Esophagus squamous epithelium (tissue), 5 donors: ENCODE data around the gene C1QL3. TPM values are rescaled to one million over a fixed set of nuclear protein-coding genes. Genes with fewer than 3 reads are reported as not detected.

ENCODE experiments used
- DNase-seq: peaks from one replicate; lab custom pipeline; 2025; lab: John Stamatoyannopoulos, UW
- H3K27ac ChIP-seq, 4 donors: fragments of 200-600 bp; sonication (generic); one replicate each; pipeline ENCODE4 v1.5.1; 2016 to 2019; ENCODE audit warnings: mild to moderate bottlenecking in 1 of 4
- H3K27me3 ChIP-seq, 4 donors: fragments of 200-600 bp; sonication (generic); 1 replicate in 3 of 4; 2 replicates in 1 of 4; pipeline versions ENCODE4 v1.5.1 to v1.6.0; 2017 to 2021; ENCODE audit warnings: antibody characterized with exemption in 1 of 4
- H3K36me3 ChIP-seq, 3 donors: fragments of 200-600 bp; sonication (generic); one replicate each; pipeline ENCODE4 v1.5.1; 2016 to 2019
- H3K4me1 ChIP-seq, 3 donors: fragments of 200-600 bp; sonication (generic); one replicate each; pipeline ENCODE4 v1.5.1; 2017 to 2019
- H3K4me3 ChIP-seq, 4 donors: fragments of 200-600 bp; sonication (generic); 1 replicate in 3 of 4; 2 replicates in 1 of 4; pipeline ENCODE4 v1.5.1; 2016 to 2019; ENCODE audit warnings: mild to moderate bottlenecking in 2 of 4, moderate library complexity in 1 of 4
- H3K9me3 ChIP-seq, 3 donors: fragments of 200-600 bp; sonication (generic); one replicate each; pipeline ENCODE4 v1.5.1; 2016 to 2019
- CTCF ChIP-seq, 6 experiments: fragments of 450-650 bp in 4 of 6; fragments of 200-600 bp in 2 of 6; sonication (generic) in 2 of 6; IDR thresholded peaks; one replicate each; pipeline ENCODE4 v1.5.1; 2016 to 2019; ENCODE audit warnings: antibody characterized with exemption in 6 of 6, mild to moderate bottlenecking in 4 of 6, moderate library complexity in 4 of 6
- POLR2A ChIP-seq, 4 donors: fragments of 450-650 bp; IDR thresholded peaks; one replicate each; pipeline ENCODE4 v1.6.1; 2017; ENCODE audit warnings: antibody characterized with exemption in 4 of 4, mild to moderate bottlenecking in 4 of 4, moderate library complexity in 3 of 4
- WGBS, 2 donors: methylation state at CpG; one replicate each; pipeline ENCODE4 v1.1.5; 2018; 5-methylcytosine and 5-hydroxymethylcytosine counted together
- intact Hi-C: fragments of 100-400 bp; cut with DNase I; formaldehyde crosslinking; loops from one replicate; pipeline ENCODE4 v1.15.0; 2022
- total RNA-seq, 4 donors: library from RNA; depleted of rRNA; stranded (reverse); fragments of >200 nt; gene quantifications; one replicate each; pipeline ENCODE4 v1.1.0, GENCODE V29; 2016
- donor health status: DM: yes; HTN: yes; CAD: no.

C1QL3 gene
- total RNA-seq, 4 donors from 2014 or later: not detected

GRCh38 chr10:16497911-16498310, 23.8 kb downstream of the C1QL3 start:
- Histone ChIP-seq H3K4me3 (no peak overlapping the region), H3K9me3 (no peaks in the 10 kb centered on the region), H3K4me1 (no peaks in the 10 kb centered on the region), H3K27ac (no peak overlapping the region), H3K27me3 (no peaks in the 10 kb centered on the region), H3K36me3 (peaks cover 0 to 6% (median 0%) of the 10 kb centered on the region in 3 donors)
- intact Hi-C loops: no loop called here
- TF ChIP-seq POLR2A (IDR thresholded peaks at IDR 0.05) (no peak), CTCF (IDR thresholded peaks at IDR 0.05) (no peak)
- no peak for DNase-seq
- 83 to 98% methylated on average over 3 to 4 of the region's 4 CpGs for WGBS, 2 donors

- Histone ChIP-seq H3K4me3 (no peak overlapping the region), H3K36me3 (peaks cover 0 to 25% (median 0%) of the 10 kb centered on the region in 3 donors), H3K27ac (no peak overlapping the region), H3K4me1 (no peaks in the 10 kb centered on the region), H3K27me3 (no peaks in the 10 kb centered on the region), H3K9me3 (no peaks in the 10 kb centered on the region)
- intact Hi-C loops: no loop called here
- no peak for DNase-seq
- TF ChIP-seq CTCF (IDR thresholded peaks at IDR 0.05): no peak
- TF ChIP-seq POLR2A (IDR thresholded peaks at IDR 0.05): no peak
- WGBS, 2 donors: 77 to 86% methylated on average over 10 of the region's 10 CpGs
Measured at GRCh38 chr10:16493884-16494536, 27.7 kb downstream of the C1QL3 start.

GRCh38 chr10:16491933-16492332, 29.7 kb downstream of the C1QL3 start:
- DNase-seq: no peak
- intact Hi-C loops: no loop called here
- peaks cover 0 to 36% (median 0%) of the 10 kb centered on the region in 3 donors for H3K36me3 ChIP-seq
- TF ChIP-seq POLR2A (IDR thresholded peaks at IDR 0.05) (no peak), CTCF (IDR thresholded peaks at IDR 0.05) (no peak)
- H3K27me3 ChIP-seq: no peaks in the 10 kb centered on the region
- H3K4me3 ChIP-seq: no peak overlapping the region
- WGBS, 2 donors: 69 to 80% methylated on average over 2 of the region's 2 CpGs
- H3K27ac ChIP-seq: no peak overlapping the region
- H3K9me3 ChIP-seq: no peaks in the 10 kb centered on the region
- no peaks in the 10 kb centered on the region for H3K4me1 ChIP-seq

- H3K4me1 ChIP-seq: no peaks in the 10 kb centered on the region
- no peak overlapping the region for H3K27ac ChIP-seq
- no peak for DNase-seq
- no peak for TF ChIP-seq POLR2A (IDR thresholded peaks at IDR 0.05)
- TF ChIP-seq CTCF (IDR thresholded peaks at IDR 0.05): no peak
- intact Hi-C loops: no loop called here
- WGBS, 2 donors: 91 to 100% methylated on average over 3 of the region's 3 CpGs
- no peaks in the 10 kb centered on the region for H3K27me3 ChIP-seq
- peaks cover 0 to 45% (median 0%) of the 10 kb centered on the region in 3 donors for H3K36me3 ChIP-seq
- H3K4me3 ChIP-seq: no peak overlapping the region
- H3K9me3 ChIP-seq: no peaks in the 10 kb centered on the region
Measured at GRCh38 chr10:16490511-16490910, 31.2 kb downstream of the C1QL3 start.

GRCh38 chr10:16483241-16483917, 38.3 kb downstream of the C1QL3 start:
- peaks cover 0 to 23% (median 0%) of the 10 kb centered on the region in 3 donors for H3K36me3 ChIP-seq
- no peak overlapping the region for H3K27ac ChIP-seq
- no peak overlapping the region for H3K4me3 ChIP-seq
- H3K9me3 ChIP-seq: no peaks in the 10 kb centered on the region
- no peak for TF ChIP-seq POLR2A (IDR thresholded peaks at IDR 0.05)
- TF ChIP-seq CTCF (IDR thresholded peaks at IDR 0.05): no peak
- H3K27me3 ChIP-seq: no peaks in the 10 kb centered on the region
- no peaks in the 10 kb centered on the region for H3K4me1 ChIP-seq
- 86 to 91% methylated on average over 7 to 11 of the region's 11 CpGs for WGBS, 2 donors
- intact Hi-C loops: no loop called here
- DNase-seq: no peak
